ENCODE data around the gene ATP6V0A4.

Gene ATP6V0A4

DNA sequence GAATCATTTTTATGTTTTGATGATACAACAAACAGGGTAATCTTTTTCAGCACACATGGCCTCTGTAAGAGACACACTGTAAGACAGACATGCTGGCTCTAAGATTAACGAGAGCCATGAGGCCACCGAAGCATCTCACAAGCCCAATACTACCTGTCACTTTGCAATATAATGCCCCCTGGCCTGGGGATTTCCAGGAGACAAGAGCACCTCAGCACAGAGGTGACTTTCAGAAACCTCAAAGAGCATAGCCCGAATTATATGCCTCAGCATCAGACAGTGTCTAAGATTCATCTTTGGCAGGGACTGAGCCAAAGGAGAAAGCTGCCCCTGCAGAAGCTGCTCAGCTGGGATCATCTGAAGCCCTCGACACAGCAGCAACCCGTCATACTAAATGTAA is 44.4 kb downstream of the ATP6V0A4 start:
- no peak overlapping the region for H3K27ac ChIP-seq (replicated peaks)
- H3K4me3 ChIP-seq (replicated peaks; ENCODE audit: insufficient read depth, low read length): no peak overlapping the region
- no peaks in the 10 kb centered on the region for H3K27me3 ChIP-seq (ENCODE audit: insufficient read depth, poor library complexity, severe bottlenecking)
- no peak for DNase-seq (ENCODE audit: low read depth in 1 of 2, low spot score in 1 of 2)
- TF ChIP-seq, protein P1, sequence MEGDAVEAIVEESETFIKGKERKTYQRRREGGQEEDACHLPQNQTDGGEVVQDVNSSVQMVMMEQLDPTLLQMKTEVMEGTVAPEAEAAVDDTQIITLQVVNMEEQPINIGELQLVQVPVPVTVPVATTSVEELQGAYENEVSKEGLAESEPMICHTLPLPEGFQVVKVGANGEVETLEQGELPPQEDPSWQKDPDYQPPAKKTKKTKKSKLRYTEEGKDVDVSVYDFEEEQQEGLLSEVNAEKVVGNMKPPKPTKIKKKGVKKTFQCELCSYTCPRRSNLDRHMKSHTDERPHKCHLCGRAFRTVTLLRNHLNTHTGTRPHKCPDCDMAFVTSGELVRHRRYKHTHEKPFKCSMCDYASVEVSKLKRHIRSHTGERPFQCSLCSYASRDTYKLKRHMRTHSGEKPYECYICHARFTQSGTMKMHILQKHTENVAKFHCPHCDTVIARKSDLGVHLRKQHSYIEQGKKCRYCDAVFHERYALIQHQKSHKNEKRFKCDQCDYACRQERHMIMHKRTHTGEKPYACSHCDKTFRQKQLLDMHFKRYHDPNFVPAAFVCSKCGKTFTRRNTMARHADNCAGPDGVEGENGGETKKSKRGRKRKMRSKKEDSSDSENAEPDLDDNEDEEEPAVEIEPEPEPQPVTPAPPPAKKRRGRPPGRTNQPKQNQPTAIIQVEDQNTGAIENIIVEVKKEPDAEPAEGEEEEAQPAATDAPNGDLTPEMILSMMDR (IDR thresholded peaks at IDR 0.05; ENCODE audit: insufficient read depth, low read length): no peak
- no peak for TF ChIP-seq GABPA (IDR thresholded peaks at IDR 0.05; ENCODE audit: low read depth)
- no peak for TF ChIP-seq SPI1 (IDR thresholded peaks at IDR 0.05; ENCODE audit: borderline replicate concordance, low read depth)
- no peak for TF ChIP-seq POLR2AphosphoS5 (IDR thresholded peaks at IDR 0.05; ENCODE audit: low read depth)
- TF ChIP-seq, protein P2, sequence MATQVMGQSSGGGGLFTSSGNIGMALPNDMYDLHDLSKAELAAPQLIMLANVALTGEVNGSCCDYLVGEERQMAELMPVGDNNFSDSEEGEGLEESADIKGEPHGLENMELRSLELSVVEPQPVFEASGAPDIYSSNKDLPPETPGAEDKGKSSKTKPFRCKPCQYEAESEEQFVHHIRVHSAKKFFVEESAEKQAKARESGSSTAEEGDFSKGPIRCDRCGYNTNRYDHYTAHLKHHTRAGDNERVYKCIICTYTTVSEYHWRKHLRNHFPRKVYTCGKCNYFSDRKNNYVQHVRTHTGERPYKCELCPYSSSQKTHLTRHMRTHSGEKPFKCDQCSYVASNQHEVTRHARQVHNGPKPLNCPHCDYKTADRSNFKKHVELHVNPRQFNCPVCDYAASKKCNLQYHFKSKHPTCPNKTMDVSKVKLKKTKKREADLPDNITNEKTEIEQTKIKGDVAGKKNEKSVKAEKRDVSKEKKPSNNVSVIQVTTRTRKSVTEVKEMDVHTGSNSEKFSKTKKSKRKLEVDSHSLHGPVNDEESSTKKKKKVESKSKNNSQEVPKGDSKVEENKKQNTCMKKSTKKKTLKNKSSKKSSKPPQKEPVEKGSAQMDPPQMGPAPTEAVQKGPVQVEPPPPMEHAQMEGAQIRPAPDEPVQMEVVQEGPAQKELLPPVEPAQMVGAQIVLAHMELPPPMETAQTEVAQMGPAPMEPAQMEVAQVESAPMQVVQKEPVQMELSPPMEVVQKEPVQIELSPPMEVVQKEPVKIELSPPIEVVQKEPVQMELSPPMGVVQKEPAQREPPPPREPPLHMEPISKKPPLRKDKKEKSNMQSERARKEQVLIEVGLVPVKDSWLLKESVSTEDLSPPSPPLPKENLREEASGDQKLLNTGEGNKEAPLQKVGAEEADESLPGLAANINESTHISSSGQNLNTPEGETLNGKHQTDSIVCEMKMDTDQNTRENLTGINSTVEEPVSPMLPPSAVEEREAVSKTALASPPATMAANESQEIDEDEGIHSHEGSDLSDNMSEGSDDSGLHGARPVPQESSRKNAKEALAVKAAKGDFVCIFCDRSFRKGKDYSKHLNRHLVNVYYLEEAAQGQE (IDR thresholded peaks at IDR 0.05; ENCODE audit: insufficient replicate concordance, low read depth): no peak

DNA sequence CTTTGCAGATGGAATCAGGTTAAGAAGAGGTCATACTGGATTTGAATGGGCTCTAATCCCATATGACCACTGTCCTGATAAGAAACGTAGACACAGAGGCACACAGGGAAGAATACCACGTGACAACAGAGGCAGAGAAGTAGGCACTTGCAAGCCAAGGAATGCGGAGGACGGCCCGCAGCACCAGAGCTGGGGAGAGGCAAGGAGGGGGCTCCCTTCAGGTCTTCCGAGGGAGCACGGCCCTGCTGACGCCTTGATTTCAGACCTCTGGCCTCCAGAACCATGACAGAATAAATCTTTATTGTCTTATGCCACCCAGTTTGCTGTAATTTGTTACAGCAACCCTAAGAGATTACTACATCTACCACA is 44.9 kb downstream of the ATP6V0A4 start:
- H3K4me3 ChIP-seq (replicated peaks; ENCODE audit: insufficient read depth, low read length): no peak overlapping the region
- no peak for DNase-seq (ENCODE audit: low read depth in 1 of 2, low spot score in 1 of 2)
- no peaks in the 10 kb centered on the region for H3K27me3 ChIP-seq (ENCODE audit: insufficient read depth, poor library complexity, severe bottlenecking)
- H3K27ac ChIP-seq (replicated peaks): no peak overlapping the region
- TF ChIP-seq, protein P2 (IDR thresholded peaks at IDR 0.05; ENCODE audit: insufficient replicate concordance, low read depth): no peak
- TF ChIP-seq POLR2AphosphoS5 (IDR thresholded peaks at IDR 0.05; ENCODE audit: low read depth) (no peak), GABPA (IDR thresholded peaks at IDR 0.05; ENCODE audit: low read depth) (no peak), SPI1 (IDR thresholded peaks at IDR 0.05; ENCODE audit: borderline replicate concordance, low read depth) (no peak)
- TF ChIP-seq, protein P1 (IDR thresholded peaks at IDR 0.05; ENCODE audit: insufficient read depth, low read length): no peak

DNA sequence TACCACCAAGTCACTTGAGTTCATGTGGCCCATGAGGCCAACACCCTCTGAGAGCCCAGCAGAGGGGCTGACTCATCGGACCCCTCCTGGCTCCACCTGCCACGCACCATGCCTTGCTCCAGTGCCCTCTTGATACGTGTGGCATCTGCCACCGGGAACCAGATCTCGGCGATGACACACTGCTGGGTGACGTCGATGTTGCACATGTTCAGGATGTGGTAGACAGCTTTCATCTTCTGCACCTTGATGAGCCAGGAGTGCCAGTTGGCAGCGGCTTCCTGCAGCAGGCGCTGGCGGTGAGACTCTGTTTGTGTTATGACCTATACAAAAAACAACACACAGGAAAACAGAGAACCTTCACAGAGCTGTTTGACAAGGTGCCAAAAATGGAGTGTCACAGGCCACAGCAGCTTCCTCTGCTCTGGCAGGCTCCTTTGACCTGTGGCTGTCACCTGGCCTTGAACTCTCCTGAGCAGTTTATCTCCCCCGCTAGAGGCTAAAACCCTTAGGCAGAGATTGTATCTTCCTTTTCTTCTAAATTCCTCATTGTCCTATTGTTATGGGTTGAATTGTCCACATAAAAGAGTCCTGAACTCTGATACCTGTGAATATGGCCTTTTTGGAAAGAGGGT is 45.4 kb downstream of the ATP6V0A4 start:
- peak; percentile 38; the same call in 1 of the 2 replicates for TF ChIP-seq POLR2AphosphoS5 (IDR thresholded peaks at IDR 0.05; ENCODE audit: low read depth)
- TF ChIP-seq SPI1 (IDR thresholded peaks at IDR 0.05; ENCODE audit: borderline replicate concordance, low read depth): no peak
- TF ChIP-seq, protein P1 (IDR thresholded peaks at IDR 0.05; ENCODE audit: insufficient read depth, low read length): no peak
- TF ChIP-seq GABPA (IDR thresholded peaks at IDR 0.05; ENCODE audit: low read depth): no peak
- TF ChIP-seq, protein P2 (IDR thresholded peaks at IDR 0.05; ENCODE audit: insufficient replicate concordance, low read depth): no peak

More for the DNA sequence above, 45.4 kb downstream of the ATP6V0A4 start:
- H3K27me3 ChIP-seq (ENCODE audit: insufficient read depth, poor library complexity, severe bottlenecking): no peaks in the 10 kb centered on the region
- no peak overlapping the region for H3K27ac ChIP-seq (replicated peaks)
- DNase-seq (ENCODE audit: low read depth in 1 of 2, low spot score in 1 of 2): peak in 1 of 2 experiments; percentile 21
- no peak overlapping the region for H3K4me3 ChIP-seq (replicated peaks; ENCODE audit: insufficient read depth, low read length)
